HepG2 (cell line): Measurements from ENCODE around the gene CEP63. TPM values are rescaled to one million over a fixed set of nuclear protein-coding genes. Genes with fewer than 3 reads are reported as not detected.

Experiments
- ATAC-seq: fragments of 200-7000 bp; cut with Tn5 transposase; 3 replicates; pipeline ENCODE4 v1.9.1; 2020; ENCODE audit warnings: mild to moderate bottlenecking, moderate library complexity
- BruUV-seq: library from RNA; stranded (reverse); fragments of 400-500 nt; replicated peaks from 2 replicates; lab custom pipeline; 2021; lab: Mats Ljungman, UMichigan
- CTCF ChIA-PET: fragments of 300-600 bp; formaldehyde crosslinking; extraction: SDS; loops from one replicate; lab custom pipeline; 2021; ENCODE audit warnings: low total read pairs, inconsistent platforms, low intra/inter-chr PET ratio; lab: Yijun Ruan, JAX
- POLR2A ChIA-PET: fragments of 350-600 bp; sonication (Branson Sonifier 250); formaldehyde crosslinking; loops from one replicate; lab custom pipeline; 2020; ENCODE audit warnings: antibody characterized with exemption, inconsistent platforms; lab: Yijun Ruan, JAX
- DNase-seq: peaks from one replicate; pipeline ENCODE4 v3.0.0-alpha.2; 2015; ENCODE audit warnings: low spot score
- FAIRE-seq: peaks from 3 replicates; lab custom pipeline; 2011; peaks lifted over from hg19 to GRCh38; lab: Jason Lieb, UNC
- H2AFZ ChIP-seq: one replicate; pipeline ENCODE4 v1.6.1; 2011; ENCODE audit warnings: low read length, inconsistent platforms
- H3K27ac ChIP-seq: fragments of 300-600 bp; 3 replicates; pipeline ENCODE4 v1.8.0; 2011; ENCODE audit warnings: mixed run types, mild to moderate bottlenecking, mixed read lengths, low read length, inconsistent platforms; ENCODE audit not compliant: insufficient read depth; ENCODE audit errors: extremely low read length
- H3K27me3 ChIP-seq, 2 experiments: fragments of 200-600 bp in 1 of 2; 2 replicates in 1 of 2; 3 replicates in 1 of 2; pipeline versions ENCODE4 v1.6.0 to v1.8.0; 2011; ENCODE audit warnings: low read length in 2 of 2, mild to moderate bottlenecking in 2 of 2, moderate library complexity in 2 of 2, inconsistent platforms in 1 of 2; ENCODE audit not compliant: insufficient read depth in 2 of 2, control insufficient read depth in 1 of 2
- H3K36me3 ChIP-seq, 2 experiments: fragments of 200-600 bp in 1 of 2; replicated peaks in 1 of 2; 2 replicates in 1 of 2; 3 replicates in 1 of 2; pipeline versions ENCODE4 v1.5.1 to v1.8.0; 2011; ENCODE audit warnings: low read length in 2 of 2, inconsistent platforms in 1 of 2; ENCODE audit not compliant: insufficient read depth in 2 of 2, control insufficient read depth in 1 of 2
- H3K4me1 ChIP-seq: 2 replicates; pipeline ENCODE4 v1.5.1; 2012; ENCODE audit warnings: low read length, inconsistent platforms; ENCODE audit not compliant: insufficient read depth
- H3K4me2 ChIP-seq: 2 replicates; pipeline ENCODE4 v1.6.0; 2011; ENCODE audit warnings: low read depth, low read length, inconsistent platforms
- H3K4me3 ChIP-seq, 3 experiments: fragments of 200-600 bp in 1 of 3; sonication (generic), shearing (Covaris generic) in 1 of 3; replicated peaks in 1 of 3; 2 replicates each; pipeline ENCODE4 v1.5.1; 2011 to 2016; ENCODE audit warnings: low read length in 3 of 3, inconsistent platforms in 2 of 3, low read depth in 2 of 3, mild to moderate bottlenecking in 2 of 3, control low read depth in 1 of 3, mixed read lengths in 1 of 3; ENCODE audit not compliant: insufficient read depth in 1 of 3
- H3K79me2 ChIP-seq: one replicate; pipeline ENCODE4 v1.6.1; 2011; ENCODE audit warnings: low read length, inconsistent platforms; ENCODE audit not compliant: insufficient read depth
- H3K9ac ChIP-seq: 2 replicates; pipeline ENCODE4 v1.6.0; 2011; ENCODE audit warnings: mild to moderate bottlenecking, low read depth, low read length, inconsistent platforms; ENCODE audit not compliant: insufficient read depth
- H3K9me3 ChIP-seq: 2 replicates; pipeline ENCODE4 v1.5.1; 2012; ENCODE audit warnings: mild to moderate bottlenecking, low read length
- H4K20me1 ChIP-seq: 2 replicates; pipeline ENCODE4 v1.6.0; 2011; ENCODE audit warnings: inconsistent platforms, mild to moderate bottlenecking, low read length, moderate library complexity; ENCODE audit not compliant: insufficient read depth
- MYC ChIP-seq: sonication (generic); formaldehyde crosslinking; IDR thresholded peaks from 2 replicates; pipeline ENCODE4 v1.9.0; 2021; ENCODE audit warnings: missing genetic modification reagents, borderline replicate concordance
- NFRKB ChIP-seq: fragments of 450-650 bp; IDR thresholded peaks from 2 replicates; pipeline ENCODE4 v1.6.1; 2017
- PHF20 ChIP-seq: sonication (generic); formaldehyde crosslinking; IDR thresholded peaks from 2 replicates; pipeline ENCODE4 v1.5.0; 2020; ENCODE audit warnings: mild to moderate bottlenecking, missing genetic modification reagents
- RFX5 ChIP-seq: IDR thresholded peaks from 2 replicates; pipeline ENCODE4 v1.6.1; 2011; ENCODE audit warnings: low read depth, low read length, improper control_type of control experiment
- SMYD3 ChIP-seq: sonication (generic); formaldehyde crosslinking; IDR thresholded peaks from 2 replicates; pipeline ENCODE4 v1.8.1; 2023; ENCODE audit warnings: mild to moderate bottlenecking, missing genetic modification reagents
- TCF7 ChIP-seq: sonication (generic); IDR thresholded peaks from 2 replicates; pipeline ENCODE4 v1.6.1; 2016; ENCODE audit warnings: antibody characterized with exemption, low read depth
- ZNF101 ChIP-seq: sonication (generic); formaldehyde crosslinking; IDR thresholded peaks from 2 replicates; pipeline ENCODE4 v1.4.0; 2020; ENCODE audit warnings: mild to moderate bottlenecking, low read depth, missing genetic modification reagents, borderline replicate concordance
- ZNF260 ChIP-seq: sonication (generic); formaldehyde crosslinking; IDR thresholded peaks from 2 replicates; pipeline ENCODE4 v1.4.0; 2020; ENCODE audit warnings: missing genetic modification reagents, low read depth, mild to moderate bottlenecking, borderline replicate concordance
- ZNF33B ChIP-seq: sonication (generic); formaldehyde crosslinking; IDR thresholded peaks from 2 replicates; pipeline ENCODE4 v1.5.1; 2020; ENCODE audit warnings: mild to moderate bottlenecking, missing genetic modification reagents
- ZNF567 ChIP-seq: sonication (generic); formaldehyde crosslinking; IDR thresholded peaks from 2 replicates; pipeline ENCODE4 v1.8.1; 2023; ENCODE audit warnings: mild to moderate bottlenecking, missing genetic modification reagents, borderline replicate concordance
- ZNF749 ChIP-seq: sonication (generic); formaldehyde crosslinking; IDR thresholded peaks from 2 replicates; pipeline ENCODE4 v1.8.0; 2022; ENCODE audit warnings: mild to moderate bottlenecking, missing genetic modification reagents, moderate library complexity, borderline replicate concordance
- ZNF788 ChIP-seq: sonication (generic); formaldehyde crosslinking; IDR thresholded peaks from 2 replicates; pipeline ENCODE4 v1.5.0; 2020; ENCODE audit warnings: mild to moderate bottlenecking, missing genetic modification reagents, borderline replicate concordance
- WGBS: methylation state at CpG from one replicate; pipeline ENCODE4 v1.1.6; 2017; ENCODE audit warnings: low lambda C conversion rate; 5-methylcytosine and 5-hydroxymethylcytosine counted together
- in situ Hi-C: cut with HindIII; loops from 2 replicates; pipeline ENCODE4 v1.10.0; 2017; ENCODE audit warnings: low pct_unique_long_range_greater_than_20kb; ENCODE audit not compliant: extremely low pct_ligation_motif_present
- intact Hi-C: fragments of 100-400 bp; cut with micrococcal nuclease; formaldehyde crosslinking; loops from one replicate; pipeline ENCODE4 v1.10.0; 2022; ENCODE audit not compliant: unreplicated experiment
- polyA plus RNA-seq, 8 experiments: library from polyadenylated mRNA; depleted of rRNA in 3 of 8; stranded (reverse) in 7 of 8; unstranded in 1 of 8; fragments of >200 nt; fragmentation: Illumina TruSeq in 4 of 8; extraction: Trizol in 4 of 8; gene quantifications; 2 replicates each; pipeline versions ENCODE4 v1.2.1 to v1.2.3, GENCODE V29; 2011 to 2016; ENCODE audit warnings: low read depth in 4 of 8, missing spikeins in 1 of 8, mixed read lengths in 1 of 8; ENCODE audit not compliant: insufficient read depth in 1 of 8
- total RNA-seq, 5 experiments: library from RNA; depleted of rRNA; stranded (reverse); fragments of >200 nt; fragmentation: Illumina TruSeq; extraction: Trizol; gene quantifications; 2 replicates each; pipeline ENCODE4 v1.2.3, GENCODE V29; 2016; ENCODE audit warnings: low read depth in 1 of 5
- TF ChIP-seq, protein P1 (sequence below): sonication (generic); formaldehyde crosslinking; IDR thresholded peaks from 2 replicates; pipeline ENCODE4 v1.4.0; 2020; ENCODE audit warnings: missing genetic modification reagents, mild to moderate bottlenecking, borderline replicate concordance
- TF ChIP-seq, protein P2 (sequence below): sonication (generic); formaldehyde crosslinking; IDR thresholded peaks from 2 replicates; pipeline ENCODE4 v1.9.0; 2022; ENCODE audit warnings: missing genetic modification reagents, mild to moderate bottlenecking, borderline replicate concordance
- TF ChIP-seq, protein P3 (sequence below), 2 experiments: fragments of 450-650 bp in 1 of 2; sonication (generic) in 1 of 2; formaldehyde crosslinking; IDR thresholded peaks; 2 replicates each; pipeline versions ENCODE4 v1.5.0 to v1.8.0; 2020 to 2022; ENCODE audit warnings: mild to moderate bottlenecking in 1 of 2, missing genetic modification reagents in 1 of 2
- TF ChIP-seq, protein P4 (sequence below): sonication (generic); formaldehyde crosslinking; IDR thresholded peaks from 2 replicates; pipeline ENCODE4 v1.8.1; 2023; ENCODE audit warnings: mild to moderate bottlenecking, missing genetic modification reagents

Gene CEP63
- total and polyA plus RNA-seq, 2 of the 13 experiments (the other 11 are each of a cell fraction or from before 2014, with no cell fraction given), result 7.2 to 18.4 TPM

DNA sequence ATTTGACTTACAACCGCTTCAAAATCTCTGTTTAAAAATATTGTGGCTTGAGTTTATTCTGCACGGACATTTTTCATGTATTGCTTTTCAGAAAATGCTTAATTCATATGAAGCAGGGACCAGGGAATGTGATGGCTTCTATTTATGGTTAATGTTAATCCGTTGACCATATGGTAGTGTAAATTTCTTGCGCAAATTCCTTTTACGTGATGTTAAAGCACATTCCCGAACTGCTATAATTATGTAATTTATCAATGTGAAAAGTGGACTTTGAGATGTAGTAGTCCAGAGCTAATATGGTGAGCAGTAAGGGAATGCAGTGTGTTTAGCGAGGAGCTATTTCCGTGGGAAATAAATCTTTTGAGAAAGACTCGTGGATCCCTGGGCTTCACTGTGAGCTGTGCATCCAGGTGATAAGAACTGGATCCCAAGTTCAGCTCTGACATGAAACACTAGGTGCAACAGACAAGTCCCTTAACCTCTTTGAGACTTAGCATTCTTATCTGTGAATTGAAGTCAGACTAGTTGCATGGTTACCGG lies 27.4 kb upstream of the CEP63 start (continued):
- TF ChIP-seq, protein P1, sequence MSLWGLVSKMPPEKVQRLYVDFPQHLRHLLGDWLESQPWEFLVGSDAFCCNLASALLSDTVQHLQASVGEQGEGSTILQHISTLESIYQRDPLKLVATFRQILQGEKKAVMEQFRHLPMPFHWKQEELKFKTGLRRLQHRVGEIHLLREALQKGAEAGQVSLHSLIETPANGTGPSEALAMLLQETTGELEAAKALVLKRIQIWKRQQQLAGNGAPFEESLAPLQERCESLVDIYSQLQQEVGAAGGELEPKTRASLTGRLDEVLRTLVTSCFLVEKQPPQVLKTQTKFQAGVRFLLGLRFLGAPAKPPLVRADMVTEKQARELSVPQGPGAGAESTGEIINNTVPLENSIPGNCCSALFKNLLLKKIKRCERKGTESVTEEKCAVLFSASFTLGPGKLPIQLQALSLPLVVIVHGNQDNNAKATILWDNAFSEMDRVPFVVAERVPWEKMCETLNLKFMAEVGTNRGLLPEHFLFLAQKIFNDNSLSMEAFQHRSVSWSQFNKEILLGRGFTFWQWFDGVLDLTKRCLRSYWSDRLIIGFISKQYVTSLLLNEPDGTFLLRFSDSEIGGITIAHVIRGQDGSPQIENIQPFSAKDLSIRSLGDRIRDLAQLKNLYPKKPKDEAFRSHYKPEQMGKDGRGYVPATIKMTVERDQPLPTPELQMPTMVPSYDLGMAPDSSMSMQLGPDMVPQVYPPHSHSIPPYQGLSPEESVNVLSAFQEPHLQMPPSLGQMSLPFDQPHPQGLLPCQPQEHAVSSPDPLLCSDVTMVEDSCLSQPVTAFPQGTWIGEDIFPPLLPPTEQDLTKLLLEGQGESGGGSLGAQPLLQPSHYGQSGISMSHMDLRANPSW (CRISPR knock-in tag), result no peak
- no peak for TF ChIP-seq ZNF101
- no peak for TF ChIP-seq PHF20

DNA sequence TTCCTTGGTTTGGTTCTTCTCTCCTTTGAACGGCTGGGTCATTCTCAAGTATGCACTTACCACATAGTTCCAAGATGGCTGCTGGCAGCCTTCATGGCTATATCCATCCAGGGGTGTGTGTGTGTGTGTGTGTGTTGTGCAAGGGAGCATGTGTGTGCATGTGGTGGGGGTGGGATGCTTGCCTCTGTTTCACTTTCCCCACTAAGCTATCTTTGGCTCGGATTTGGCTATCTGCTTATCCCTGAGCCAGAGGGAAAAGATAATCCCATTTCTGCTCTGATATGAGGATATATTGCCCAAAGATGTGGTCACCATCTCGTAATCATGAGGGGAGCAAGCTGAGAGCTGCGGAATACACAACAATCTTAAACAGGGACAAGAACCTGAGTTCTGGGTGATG lies 26.3 kb upstream of the CEP63 start:
- H4K20me1 ChIP-seq, result no peaks in the 10 kb centered on the region
- TF ChIP-seq TCF7 (no peak), ZNF33B (no peak), SMYD3 (CRISPR knock-in tag) (no peak), MYC (CRISPR knock-in tag) (no peak), PHF20 (no peak), RFX5 (no peak), ZNF260 (CRISPR knock-in tag) (no peak), ZNF567 (CRISPR knock-in tag) (no peak), ZNF749 (no peak), ZNF788 (CRISPR knock-in tag) (no peak), NFRKB (no peak)
- TF ChIP-seq, protein P2, sequence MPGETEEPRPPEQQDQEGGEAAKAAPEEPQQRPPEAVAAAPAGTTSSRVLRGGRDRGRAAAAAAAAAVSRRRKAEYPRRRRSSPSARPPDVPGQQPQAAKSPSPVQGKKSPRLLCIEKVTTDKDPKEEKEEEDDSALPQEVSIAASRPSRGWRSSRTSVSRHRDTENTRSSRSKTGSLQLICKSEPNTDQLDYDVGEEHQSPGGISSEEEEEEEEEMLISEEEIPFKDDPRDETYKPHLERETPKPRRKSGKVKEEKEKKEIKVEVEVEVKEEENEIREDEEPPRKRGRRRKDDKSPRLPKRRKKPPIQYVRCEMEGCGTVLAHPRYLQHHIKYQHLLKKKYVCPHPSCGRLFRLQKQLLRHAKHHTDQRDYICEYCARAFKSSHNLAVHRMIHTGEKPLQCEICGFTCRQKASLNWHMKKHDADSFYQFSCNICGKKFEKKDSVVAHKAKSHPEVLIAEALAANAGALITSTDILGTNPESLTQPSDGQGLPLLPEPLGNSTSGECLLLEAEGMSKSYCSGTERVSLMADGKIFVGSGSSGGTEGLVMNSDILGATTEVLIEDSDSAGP (CRISPR knock-in tag), result no peak
- TF ChIP-seq, protein P3, sequence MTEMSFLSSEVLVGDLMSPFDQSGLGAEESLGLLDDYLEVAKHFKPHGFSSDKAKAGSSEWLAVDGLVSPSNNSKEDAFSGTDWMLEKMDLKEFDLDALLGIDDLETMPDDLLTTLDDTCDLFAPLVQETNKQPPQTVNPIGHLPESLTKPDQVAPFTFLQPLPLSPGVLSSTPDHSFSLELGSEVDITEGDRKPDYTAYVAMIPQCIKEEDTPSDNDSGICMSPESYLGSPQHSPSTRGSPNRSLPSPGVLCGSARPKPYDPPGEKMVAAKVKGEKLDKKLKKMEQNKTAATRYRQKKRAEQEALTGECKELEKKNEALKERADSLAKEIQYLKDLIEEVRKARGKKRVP (CRISPR knock-in tag; IDR thresholded peaks at IDR 0.05), result no peak
- TF ChIP-seq, protein P4, sequence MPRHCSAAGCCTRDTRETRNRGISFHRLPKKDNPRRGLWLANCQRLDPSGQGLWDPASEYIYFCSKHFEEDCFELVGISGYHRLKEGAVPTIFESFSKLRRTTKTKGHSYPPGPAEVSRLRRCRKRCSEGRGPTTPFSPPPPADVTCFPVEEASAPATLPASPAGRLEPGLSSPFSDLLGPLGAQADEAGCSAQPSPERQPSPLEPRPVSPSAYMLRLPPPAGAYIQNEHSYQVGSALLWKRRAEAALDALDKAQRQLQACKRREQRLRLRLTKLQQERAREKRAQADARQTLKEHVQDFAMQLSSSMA, result no peak
- TF ChIP-seq, all 625 proteins: peak for 0
- DNase-seq, result no peak
- WGBS, result 51% methylated on average over 4 of the region's 4 CpGs
- no peak for FAIRE-seq
- H3K4me3 ChIP-seq, result no peak overlapping the region
- no peaks in the 10 kb centered on the region for H3K9me3 ChIP-seq
- ChIA-PET POLR2A (no interaction called here), CTCF (no interaction called here)
- peaks cover 0 to 32% of the 10 kb centered on the region in 2 experiments; a peak in 2 of 5 replicates for H3K27me3 ChIP-seq
- H3K9ac ChIP-seq, result no peak overlapping the region
- no peak overlapping the region for H2AFZ ChIP-seq
- intact Hi-C loops (loop anchor here (1.0 kb wide), 1 partner anchor 13 kb away; no protein-coding TSS in a partner anchor), in situ Hi-C loops (no loop called here)
- H3K36me3 ChIP-seq, result no peaks in the 10 kb centered on the region
- H3K4me2 ChIP-seq, result no peak overlapping the region
- H3K4me1 ChIP-seq, result peaks cover 5% of the 10 kb centered on the region
- H3K27ac ChIP-seq, result no peak overlapping the region
- no peak for ATAC-seq
- no TSS peak for BruUV-seq
- H3K79me2 ChIP-seq, result no peaks in the 10 kb centered on the region
